ENCODE data around the gene OR6B3.

- no peak for TF ChIP-seq EZH2 (IDR thresholded peaks at IDR 0.05)
- TF ChIP-seq POLR2AphosphoS5 (IDR thresholded peaks at IDR 0.05; ENCODE audit: borderline replicate concordance, low read depth, low read length), result no peak
These were observed 5.1 kb downstream of the OR6B3 start for GRCh38 chr2:240048237-240048636.

All from SK-N-MC (cell line).